Activated CD4-positive, CD25-positive, alpha-beta regulatory T cell (primary cell): Measurements from ENCODE around the gene FKBP2.

Experiments used
- DNase-seq, 4 experiments: peaks; one replicate each; lab custom pipeline; 2025; lab: John Stamatoyannopoulos, UW

The FKBP2 gene

GRCh38 chr11:64249563-64250414 is 8.9 kb downstream of the FKBP2 start:
- no peak for DNase-seq

- DNase-seq: no peak
Measured at GRCh38 chr11:64250415-64251015, 9.6 kb downstream of the FKBP2 start.

GRCh38 chr11:64251016-64251752 is 10.3 kb downstream of the FKBP2 start, which contains the start of gene PLCB3:
Gene PLCB3 (plus strand): TSS chr11:64251530. CDS start chr11:64251650, 120 bp downstream.
- DNase-seq: peak; percentile 32 to 56 (median 44)

GRCh38 chr11:64251753-64252002 is 10.8 kb downstream of the FKBP2 start:
- DNase-seq: no peak

GRCh38 chr11:64252003-64252872 is 11.3 kb downstream of the FKBP2 start:
- DNase-seq: no peak

GRCh38 chr11:64253043-64253442 is 12.1 kb downstream of the FKBP2 start:
- no peak for DNase-seq

GRCh38 chr11:64253481-64253880 is 12.6 kb downstream of the FKBP2 start:
- DNase-seq: no peak

GRCh38 chr11:64254326-64254725 is 13.4 kb downstream of the FKBP2 start:
- DNase-seq: no peak

- no peak for DNase-seq
Measured at GRCh38 chr11:64255135-64256128, 14.5 kb downstream of the FKBP2 start.

GRCh38 chr11:64256300-64256699 is 15.4 kb downstream of the FKBP2 start:
- no peak for DNase-seq

- no peak for DNase-seq
Measured at GRCh38 chr11:64258356-64258755, 17.5 kb downstream of the FKBP2 start.

GRCh38 chr11:64258946-64259532 is 18.1 kb downstream of the FKBP2 start:
- no peak for DNase-seq

GRCh38 chr11:64259533-64260067 is 18.7 kb downstream of the FKBP2 start:
- DNase-seq: no peak

GRCh38 chr11:64260147-64260708 is 19.3 kb downstream of the FKBP2 start:
- no peak for DNase-seq

- DNase-seq: no peak
Measured at GRCh38 chr11:64261556-64262080, 20.7 kb downstream of the FKBP2 start.

- no peak for DNase-seq
Measured at GRCh38 chr11:64262271-64263002, 21.5 kb downstream of the FKBP2 start.

- DNase-seq: no peak
Measured at GRCh38 chr11:64263021-64263946, 22.4 kb downstream of the FKBP2 start.

GRCh38 chr11:64263947-64264317 is 23.0 kb downstream of the FKBP2 start:
- no peak for DNase-seq
